ENCODE measurements around the gene WWOX. TPM values are rescaled to one million over a fixed set of nuclear protein-coding genes. Genes with fewer than 3 reads are reported as not detected.

Gene WWOX
- total RNA-seq, 1 experiment from 2014 or later: 15.6 TPM

GRCh38 chr16:78737630-78738029 lies 638.2 kb downstream of the WWOX start:
- H3K9me3 ChIP-seq (ENCODE audit: control insufficient read depth, low read depth, low read length): no peaks in the 10 kb centered on the region
- H4K91ac ChIP-seq (ENCODE audit: insufficient read length, low read depth, low read length): no peak overlapping the region
- H3K36me3 Mint-ChIP-seq (ENCODE audit: insufficient read depth in 1 of 3, low read depth in 3 of 3): no peaks in the 10 kb centered on the region
- no peaks in the 10 kb centered on the region for H3K23me2 ChIP-seq (ENCODE audit: insufficient read length, low read depth, low read length, poor library complexity, severe bottlenecking)
- no peaks in the 10 kb centered on the region for H3K9me3 Mint-ChIP-seq
- WGBS (ENCODE audit: extremely low coverage, insufficient read length, low lambda C conversion rate): no CpG with 5 or more reads among the region's 2 CpGs
- H2BK12ac ChIP-seq (ENCODE audit: insufficient read length, low read depth, low read length): no peak overlapping the region
- no peak overlapping the region for H2BK20ac ChIP-seq (ENCODE audit: low read depth, low read length, poor library complexity, severe bottlenecking)
- H3K4me2 ChIP-seq (ENCODE audit: insufficient read depth, insufficient read length, low read length): no peak overlapping the region
- H2BK15ac ChIP-seq (ENCODE audit: low read depth, low read length): no peak overlapping the region
- H3K27me3 Mint-ChIP-seq (ENCODE audit: low read depth): no peaks in the 10 kb centered on the region
- H3K79me2 ChIP-seq (ENCODE audit: insufficient read depth, low read length): no peaks in the 10 kb centered on the region
- DNase-seq: no peak
- peaks cover 3 to 4% of the 10 kb centered on the region in 2 experiments; a peak in 3 of 4 replicates for H3K4me1 Mint-ChIP-seq
- no peak overlapping the region for H4K5ac ChIP-seq (ENCODE audit: insufficient read length, low read depth, low read length)
- no peak overlapping the region for H3K9ac ChIP-seq (ENCODE audit: extremely low read depth, insufficient read length, low read length)
- no peaks in the 10 kb centered on the region for H3K27me3 ChIP-seq (ENCODE audit: insufficient read depth, low read length)
- TF ChIP-seq, protein P1, sequence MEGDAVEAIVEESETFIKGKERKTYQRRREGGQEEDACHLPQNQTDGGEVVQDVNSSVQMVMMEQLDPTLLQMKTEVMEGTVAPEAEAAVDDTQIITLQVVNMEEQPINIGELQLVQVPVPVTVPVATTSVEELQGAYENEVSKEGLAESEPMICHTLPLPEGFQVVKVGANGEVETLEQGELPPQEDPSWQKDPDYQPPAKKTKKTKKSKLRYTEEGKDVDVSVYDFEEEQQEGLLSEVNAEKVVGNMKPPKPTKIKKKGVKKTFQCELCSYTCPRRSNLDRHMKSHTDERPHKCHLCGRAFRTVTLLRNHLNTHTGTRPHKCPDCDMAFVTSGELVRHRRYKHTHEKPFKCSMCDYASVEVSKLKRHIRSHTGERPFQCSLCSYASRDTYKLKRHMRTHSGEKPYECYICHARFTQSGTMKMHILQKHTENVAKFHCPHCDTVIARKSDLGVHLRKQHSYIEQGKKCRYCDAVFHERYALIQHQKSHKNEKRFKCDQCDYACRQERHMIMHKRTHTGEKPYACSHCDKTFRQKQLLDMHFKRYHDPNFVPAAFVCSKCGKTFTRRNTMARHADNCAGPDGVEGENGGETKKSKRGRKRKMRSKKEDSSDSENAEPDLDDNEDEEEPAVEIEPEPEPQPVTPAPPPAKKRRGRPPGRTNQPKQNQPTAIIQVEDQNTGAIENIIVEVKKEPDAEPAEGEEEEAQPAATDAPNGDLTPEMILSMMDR (conservative IDR thresholded peaks at IDR 0.05): no peak
- no peak overlapping the region for H2AFZ ChIP-seq (ENCODE audit: low read length)
- H3K27ac Mint-ChIP-seq: no peak overlapping the region
- no peak overlapping the region for H3K23ac ChIP-seq (ENCODE audit: insufficient read length, low read depth, low read length)
- H3K18ac ChIP-seq (ENCODE audit: insufficient read length, low read depth, low read length): no peak overlapping the region
- no peak overlapping the region for H3K4me3 Mint-ChIP-seq
- no peaks in the 10 kb centered on the region for H3K79me1 ChIP-seq (ENCODE audit: insufficient read depth, low read depth, low read length, poor library complexity, severe bottlenecking)
- H3K4me1 ChIP-seq (ENCODE audit: insufficient read depth, low read length): no peaks in the 10 kb centered on the region
- no peak overlapping the region for H4K8ac ChIP-seq (replicated peaks; ENCODE audit: insufficient read length, low read depth, low read length)
- H3K4ac ChIP-seq (ENCODE audit: low read depth, low read length): no peak overlapping the region
- H2BK5ac ChIP-seq (ENCODE audit: insufficient read length, low read length): no peak overlapping the region
- H2BK120ac ChIP-seq (ENCODE audit: low read depth, low read length, poor library complexity, severe bottlenecking): no peak overlapping the region
- H4K20me1 ChIP-seq (ENCODE audit: control insufficient read depth, insufficient read depth, insufficient read length): no peaks in the 10 kb centered on the region
- H3T11ph ChIP-seq (ENCODE audit: low read length): no peak overlapping the region
- H3K56ac ChIP-seq (ENCODE audit: insufficient read length, low read depth, low read length): no peak overlapping the region
- H2AK5ac ChIP-seq (ENCODE audit: insufficient read length, low read length): no peak overlapping the region
- H3K14ac ChIP-seq (ENCODE audit: insufficient read depth, low read length): no peak overlapping the region
- H3K27ac ChIP-seq (ENCODE audit: insufficient read length, low read depth, low read length): no peak overlapping the region
